HEK293T (cell line): ENCODE results near the gene GAB2.

Experiments
- ARNT ChIP-seq: fragments of 450-650 bp; IDR thresholded peaks from 2 replicates; pipeline ENCODE4 v1.6.1; 2017; ENCODE audit warnings: mild to moderate bottlenecking
- BHLHE40 ChIP-seq: fragments of 450-650 bp; IDR thresholded peaks from 2 replicates; pipeline ENCODE4 v1.6.1; 2016; ENCODE audit warnings: mild to moderate bottlenecking, moderate library complexity, borderline replicate concordance
- ELF4 ChIP-seq: fragments of 450-650 bp; IDR thresholded peaks from 2 replicates; pipeline ENCODE4 v1.6.1; 2017; ENCODE audit warnings: antibody characterized with exemption
- FOXA1 ChIP-seq: fragments of 450-650 bp; IDR thresholded peaks from 2 replicates; pipeline ENCODE4 v1.6.1; 2016; ENCODE audit warnings: mild to moderate bottlenecking
- FOXK2 ChIP-seq: fragments of 450-650 bp; IDR thresholded peaks from 2 replicates; pipeline ENCODE4 v1.6.1; 2016; ENCODE audit warnings: mild to moderate bottlenecking
- FOXM1 ChIP-seq: fragments of 450-650 bp; IDR thresholded peaks from 2 replicates; pipeline ENCODE4 v1.6.1; 2017; ENCODE audit warnings: mild to moderate bottlenecking, borderline replicate concordance
- HDGF ChIP-seq: fragments of 450-650 bp; IDR thresholded peaks from 2 replicates; pipeline ENCODE4 v1.6.1; 2017; ENCODE audit warnings: antibody characterized with exemption, borderline replicate concordance
- NFRKB ChIP-seq: fragments of 450-650 bp; IDR thresholded peaks from 2 replicates; pipeline ENCODE4 v1.6.1; 2016; ENCODE audit warnings: mild to moderate bottlenecking, moderate library complexity
- SP1 ChIP-seq: fragments of 450-650 bp; IDR thresholded peaks from 2 replicates; pipeline ENCODE4 v1.6.1; 2017
- SUZ12 ChIP-seq: fragments of 450-650 bp; IDR thresholded peaks from 2 replicates; pipeline ENCODE4 v1.6.1; 2016; ENCODE audit warnings: mild to moderate bottlenecking
- TARDBP ChIP-seq: fragments of 450-650 bp; IDR thresholded peaks from 2 replicates; pipeline ENCODE4 v1.6.1; 2016
- ZNF384 ChIP-seq: fragments of 450-650 bp; IDR thresholded peaks from 2 replicates; pipeline ENCODE4 v1.6.1; 2016

DNA sequence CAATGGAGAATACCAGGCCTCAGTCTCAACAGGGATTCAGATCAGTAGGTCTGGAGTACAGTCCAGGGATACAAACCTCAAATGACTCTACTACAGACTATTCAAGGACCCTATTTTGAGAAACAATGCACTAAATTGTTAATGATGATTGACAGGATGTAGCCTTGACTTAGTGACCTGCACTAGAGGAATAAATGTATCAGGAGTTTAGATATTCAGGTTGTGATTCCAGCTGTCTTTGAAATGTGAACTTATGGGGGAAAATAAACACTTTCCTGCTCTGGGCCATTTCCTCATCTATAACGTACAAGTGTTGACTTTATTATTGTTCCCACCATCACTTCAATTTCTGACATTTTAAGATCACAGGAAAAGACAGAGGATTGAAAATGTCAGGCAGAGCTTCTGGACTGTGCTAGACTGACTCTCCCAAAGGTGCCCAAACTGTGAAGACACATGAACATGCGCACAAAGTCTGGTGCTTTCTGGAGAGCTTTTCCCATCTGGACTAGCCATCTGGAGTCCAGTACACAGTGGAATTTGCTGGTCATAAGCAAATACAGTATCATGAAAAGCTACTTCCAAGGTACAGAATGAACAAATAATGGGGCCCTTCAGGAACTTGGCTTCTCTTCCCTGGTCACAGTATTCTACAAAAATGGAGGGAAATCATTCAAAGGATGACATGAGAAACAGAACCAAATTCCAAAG lies 118.5 kb downstream of the GAB2 start:
- no peak for TF ChIP-seq ELF4
- TF ChIP-seq TARDBP = no peak
- no peak for TF ChIP-seq ARNT
- TF ChIP-seq FOXM1 = no peak
- no peak for TF ChIP-seq SUZ12
- no peak for TF ChIP-seq ZNF384
- TF ChIP-seq FOXA1 = no peak
- TF ChIP-seq BHLHE40 = no peak
- no peak for TF ChIP-seq FOXK2
- TF ChIP-seq SP1 = no peak
- TF ChIP-seq NFRKB = no peak
- no peak for TF ChIP-seq HDGF
